NOMO-1 treated with DMSO at 0.1 percent for 48 hours (cell line): ENCODE measurements around the gene HLA-E.
"Not testable (repeated sequence)": the region's sequence is repeated elsewhere in the genome, so short reads cannot be mapped to it uniquely, and the experiment has no call there.

Experiments
- DNase-seq: peaks from one replicate; lab custom pipeline; 2025; ENCODE audit not compliant: unreplicated experiment; lab: John Stamatoyannopoulos, UW

Gene HLA-E

DNA sequence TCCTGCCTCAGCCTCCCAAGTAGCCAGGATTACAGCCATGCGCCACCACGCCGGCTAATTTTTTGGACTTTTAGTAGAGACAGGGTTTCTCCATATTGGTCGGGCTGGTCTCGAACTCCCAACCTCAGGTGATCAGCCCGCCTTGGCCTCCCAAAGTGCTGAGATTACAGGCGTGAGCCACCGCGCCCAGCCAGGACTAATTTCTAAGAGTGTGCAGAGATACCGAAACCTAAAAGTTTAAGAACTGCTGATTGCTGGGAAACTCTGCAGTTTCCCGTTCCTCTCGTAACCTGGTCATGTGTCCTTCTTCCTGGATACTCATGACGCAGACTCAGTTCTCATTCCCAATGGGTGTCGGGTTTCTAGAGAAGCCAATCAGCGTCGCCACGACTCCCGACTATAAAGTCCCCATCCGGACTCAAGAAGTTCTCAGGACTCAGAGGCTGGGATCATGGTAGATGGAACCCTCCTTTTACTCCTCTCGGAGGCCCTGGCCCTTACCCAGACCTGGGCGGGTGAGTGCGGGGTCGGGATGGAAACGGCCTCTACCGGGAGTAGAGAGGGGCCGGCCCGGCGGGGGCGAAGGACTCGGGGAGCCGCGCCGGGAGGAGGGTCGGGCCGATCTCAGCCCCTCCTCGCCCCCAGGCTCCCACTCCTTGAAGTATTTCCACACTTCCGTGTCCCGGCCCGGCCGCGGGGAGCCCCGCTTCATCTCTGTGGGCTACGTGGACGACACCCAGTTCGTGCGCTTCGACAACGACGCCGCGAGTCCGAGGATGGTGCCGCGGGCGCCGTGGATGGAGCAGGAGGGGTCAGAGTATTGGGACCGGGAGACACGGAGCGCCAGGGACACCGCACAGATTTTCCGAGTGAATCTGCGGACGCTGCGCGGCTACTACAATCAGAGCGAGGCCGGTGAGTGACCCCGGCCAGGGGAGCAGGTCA is at the start of gene HLA-E:
HLA-E (plus strand) TSS at position 429 of the 945 bp plus-strand sequence; CDS start at position 452, 23 bp downstream.
- peak; percentile 99 for DNase-seq

DNA sequence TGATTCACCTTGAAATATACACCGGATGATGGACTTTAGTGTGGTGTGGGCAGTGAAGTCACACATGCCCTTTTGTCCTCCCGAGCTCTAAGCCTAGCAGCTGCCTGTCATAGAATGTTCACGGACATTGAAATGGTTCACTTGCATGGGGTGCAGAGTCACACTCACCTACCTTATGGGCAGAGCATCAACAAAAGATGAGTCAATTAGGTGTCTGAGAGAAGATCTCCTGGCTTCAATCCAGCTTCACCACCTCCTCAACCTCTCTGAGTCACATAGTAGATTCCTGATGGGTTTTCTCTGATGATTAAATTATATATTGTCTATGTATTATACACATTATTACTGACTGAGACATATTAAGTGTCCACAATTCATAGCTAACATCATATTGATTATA is 48.1 kb upstream of the HLA-E start:
- DNase-seq: no peak

DNA sequence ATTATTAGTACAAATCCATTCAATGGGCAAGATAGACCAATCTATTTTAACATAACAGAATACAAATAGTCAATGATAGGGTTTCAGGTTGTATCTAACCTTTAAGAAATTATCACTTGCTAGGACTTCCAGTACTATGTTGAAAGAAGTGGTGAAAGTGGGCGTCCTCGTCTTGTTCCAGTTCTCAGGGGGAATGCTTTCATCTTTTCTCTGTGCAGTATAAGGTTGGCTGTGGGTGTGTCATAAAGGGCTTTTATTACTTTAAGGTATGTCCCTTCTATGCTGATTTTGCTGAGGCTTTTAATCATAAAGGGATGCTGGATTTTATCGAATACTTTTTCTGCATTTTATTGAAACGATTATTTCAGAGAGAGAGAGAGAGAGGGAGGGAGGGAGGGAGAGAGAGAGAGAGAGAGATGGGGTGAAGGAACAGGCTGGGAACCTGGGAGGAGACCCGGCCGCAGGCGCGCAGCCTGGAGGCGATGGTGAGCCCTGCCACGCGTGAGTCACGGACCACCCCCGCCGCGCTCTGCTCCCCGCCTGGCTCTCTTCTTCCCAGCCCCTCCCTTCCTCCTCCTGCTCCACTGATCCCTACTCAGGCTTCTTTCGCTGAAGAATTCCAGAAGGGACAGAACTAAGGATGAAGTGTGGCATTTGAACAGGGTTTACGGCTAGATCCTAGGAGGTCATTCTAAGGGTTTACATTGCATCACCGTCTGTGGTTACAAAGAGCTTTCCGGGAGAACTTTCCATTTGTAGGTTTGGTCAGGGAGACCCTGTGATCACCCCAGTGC is 45.5 kb upstream of the HLA-E start:
- peak; percentile 7 for DNase-seq

DNA sequence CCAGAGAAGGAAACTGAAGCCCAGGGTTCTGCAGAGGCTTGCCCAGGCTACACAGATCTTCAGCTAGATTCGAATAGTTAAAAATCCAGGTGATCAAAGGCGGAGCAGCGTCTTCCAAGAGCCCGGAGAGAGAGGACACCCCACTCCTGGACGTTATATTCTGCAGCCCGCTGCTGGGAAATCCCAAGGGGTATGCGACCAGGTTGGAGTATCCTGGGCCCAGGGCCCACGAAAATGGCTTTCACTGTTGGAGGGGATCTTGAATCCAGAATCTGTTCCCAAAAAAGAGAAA is 44.9 kb upstream of the HLA-E start:
- DNase-seq: no peak

GRCh38 chr6:30446259-30446658 is 43.0 kb upstream of the HLA-E start:
- DNase-seq: no peak

DNA sequence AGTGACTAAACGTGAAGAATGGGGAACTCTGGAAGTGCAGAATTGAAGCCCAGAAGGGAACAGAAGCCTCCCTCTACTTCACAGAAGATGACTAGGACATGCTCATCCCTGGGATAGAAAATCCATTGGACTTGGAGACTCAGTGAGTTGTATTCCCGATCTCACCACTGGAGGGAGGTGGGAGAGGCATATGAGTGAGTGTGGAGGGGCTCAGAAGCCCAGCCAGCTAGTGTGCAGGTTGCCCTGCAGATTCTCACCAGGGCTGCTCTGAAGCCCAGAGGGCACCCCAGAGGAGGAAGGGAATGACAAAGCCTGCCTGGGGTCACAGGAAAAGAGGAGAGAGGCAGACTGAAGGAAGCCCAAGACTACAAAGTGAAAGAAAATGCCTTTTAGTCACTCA is 42.1 kb upstream of the HLA-E start:
- DNase-seq: no peak

DNA sequence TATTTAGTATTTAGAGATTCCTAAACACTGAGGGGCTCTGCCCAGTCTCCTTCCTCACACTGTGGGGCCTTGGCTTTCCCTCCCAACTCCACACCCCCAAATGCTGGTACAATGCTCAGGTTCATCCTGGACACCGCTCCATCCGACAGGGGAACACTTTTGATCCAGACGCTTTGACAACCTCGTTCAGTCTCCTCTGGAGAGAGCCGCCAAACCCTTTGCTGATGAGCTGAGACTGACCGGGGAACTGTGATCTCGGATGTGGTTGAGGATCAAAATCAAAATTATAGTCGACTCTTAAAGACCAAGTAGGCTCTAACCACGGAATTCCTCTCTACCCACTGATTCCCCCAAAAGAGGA is 38.8 kb upstream of the HLA-E start:
- DNase-seq: no peak

DNA sequence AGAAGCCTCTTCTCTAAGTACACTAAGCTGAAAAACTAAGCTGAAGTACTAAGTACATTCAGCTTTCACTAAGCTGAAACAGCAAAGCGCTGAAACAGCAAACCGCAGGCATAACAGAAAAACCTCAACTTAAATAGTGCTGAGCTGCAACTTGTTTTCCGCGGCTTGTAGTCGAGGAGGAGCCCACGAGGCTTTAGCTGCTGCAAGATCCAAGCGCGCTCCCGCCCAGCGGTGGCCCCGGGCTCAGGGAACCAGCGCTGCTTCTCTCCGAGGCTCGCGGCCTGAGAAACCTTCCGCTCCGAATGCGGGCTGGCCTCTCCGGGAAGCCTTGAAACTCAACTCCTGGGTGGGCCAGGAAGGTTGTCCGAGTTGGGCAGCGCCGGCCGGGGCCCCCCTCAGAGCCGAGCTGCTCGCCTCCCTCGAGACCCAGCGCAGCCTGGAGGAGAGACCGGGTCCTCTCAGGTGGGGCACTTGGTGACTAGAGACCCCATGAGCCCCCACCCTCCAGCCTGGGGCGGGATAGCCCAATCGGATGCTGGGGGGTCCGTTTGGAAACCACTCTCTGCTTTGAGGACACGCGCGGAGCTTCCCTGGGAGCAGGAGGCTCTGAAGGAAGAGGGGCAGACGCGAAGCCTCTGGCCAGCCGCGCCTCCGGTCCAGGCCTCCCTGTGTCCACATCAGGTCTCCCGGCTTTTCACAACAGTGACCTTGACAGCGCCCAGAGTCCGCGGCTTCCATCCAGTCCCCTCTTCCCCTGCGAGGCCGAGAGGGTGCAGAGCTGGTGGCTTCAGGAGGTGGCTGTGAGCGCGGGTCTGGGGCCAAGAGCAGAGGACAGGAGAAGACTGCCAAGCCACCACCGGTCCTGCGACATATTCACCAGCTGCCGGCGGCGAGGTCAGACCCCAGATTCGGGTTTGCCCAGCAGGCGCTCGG is 38.1 kb upstream of the HLA-E start:
- DNase-seq: peak; percentile 97

GRCh38 chr6:30452736-30453507 is 36.4 kb upstream of the HLA-E start:
- no peak for DNase-seq

GRCh38 chr6:30453508-30454116 is 35.7 kb upstream of the HLA-E start:
- DNase-seq: peak; percentile 91

DNA sequence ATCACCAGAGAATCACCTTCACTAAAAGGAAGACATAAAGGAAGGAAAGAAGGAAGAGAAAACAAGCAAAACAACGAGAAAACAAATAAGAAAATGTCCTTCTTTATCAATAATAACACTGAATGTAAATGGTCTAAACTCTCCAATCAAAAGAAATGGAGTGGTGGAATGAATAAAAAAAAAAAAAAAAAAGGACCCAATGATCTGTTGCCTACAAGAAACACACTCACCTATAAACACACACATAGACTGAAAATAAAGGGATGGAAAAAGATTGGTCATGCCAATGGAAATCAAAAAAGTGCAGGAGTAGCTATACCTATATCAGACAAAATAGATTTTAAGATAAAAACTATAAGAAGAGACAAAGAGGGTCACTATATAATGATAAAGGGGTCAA is 30.2 kb upstream of the HLA-E start:
- DNase-seq: no peak

- DNase-seq: no peak
Observed at GRCh38 chr6:30461055-30461454, 28.3 kb upstream of the HLA-E start.

- no peak for DNase-seq
Observed at GRCh38 chr6:30462482-30462881, 26.8 kb upstream of the HLA-E start.

DNA sequence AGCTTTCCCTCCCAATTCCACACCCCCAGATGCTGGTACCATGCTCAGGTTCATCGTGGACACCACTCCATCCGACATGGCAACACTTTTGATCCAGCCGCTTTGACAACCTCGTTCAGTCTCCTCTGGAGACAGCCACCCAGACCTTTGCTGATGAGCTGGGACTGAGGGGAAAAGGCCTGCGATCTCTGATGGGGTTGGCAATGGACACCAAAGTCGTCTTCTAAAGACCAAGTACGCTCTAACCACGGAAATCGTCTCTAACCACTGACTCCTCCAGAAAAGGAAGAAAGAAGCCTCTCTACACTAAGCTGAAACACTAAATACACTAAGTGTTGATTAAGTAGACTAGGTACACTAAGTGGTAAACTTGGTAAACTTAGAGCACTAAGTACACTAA is 26.1 kb upstream of the HLA-E start:
- peak; percentile 76 for DNase-seq

- DNase-seq: peak; percentile 78
Observed at GRCh38 chr6:30463651-30464618, 25.4 kb upstream of the HLA-E start.

DNA sequence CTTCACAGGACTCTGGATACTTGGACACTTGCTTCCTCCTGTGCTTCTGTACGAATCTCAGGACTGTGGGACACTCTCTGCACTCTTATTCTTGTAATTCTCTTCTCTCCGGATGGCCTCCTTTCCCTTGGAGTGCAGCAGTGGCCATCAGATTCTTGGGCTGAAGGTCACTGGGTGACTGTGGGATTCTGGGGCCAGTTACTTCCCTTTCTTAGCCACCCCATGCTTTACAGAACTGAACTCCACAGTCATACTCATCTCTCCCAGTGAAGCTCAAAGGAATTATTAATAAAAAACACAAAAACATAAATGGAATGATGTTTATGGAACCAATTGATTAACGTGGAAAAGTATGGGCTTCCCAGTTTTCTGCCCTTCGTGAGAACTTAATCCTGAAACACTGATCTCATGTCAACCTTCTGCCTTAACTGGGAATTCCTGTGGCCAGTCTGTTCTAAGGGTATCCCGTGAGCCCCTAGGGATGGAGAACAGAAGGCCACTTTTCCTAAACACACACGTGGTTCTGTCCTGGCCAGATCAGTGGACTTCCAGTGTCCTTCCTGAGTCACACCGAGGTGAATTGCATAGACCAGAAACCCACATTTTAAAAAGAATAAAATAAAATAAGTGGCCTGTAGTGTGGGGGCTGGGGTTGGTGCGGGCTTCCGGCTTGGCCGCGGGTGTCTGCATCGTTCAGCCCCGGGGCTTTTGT is 23.6 kb upstream of the HLA-E start:
- no peak for DNase-seq

DNA sequence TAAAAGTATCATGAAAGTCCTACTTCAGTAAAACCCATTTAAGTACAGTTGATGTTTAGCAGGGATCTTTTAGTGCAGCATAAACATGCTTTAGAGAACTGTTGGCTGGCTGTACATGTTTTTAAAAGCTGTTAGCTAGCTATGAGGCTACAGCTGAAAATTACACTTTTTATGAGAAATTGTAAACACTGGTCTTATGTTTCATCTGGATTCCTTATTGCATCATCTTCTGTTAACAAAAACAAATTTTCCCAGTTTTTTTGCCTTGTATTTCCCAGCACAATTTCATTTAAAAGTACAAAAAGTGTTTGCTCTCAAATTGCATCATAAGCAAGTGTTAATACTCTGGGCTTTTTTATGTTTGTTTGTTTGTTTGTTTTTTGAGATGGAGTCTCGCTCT is 18.3 kb upstream of the HLA-E start:
- DNase-seq: no peak

DNA sequence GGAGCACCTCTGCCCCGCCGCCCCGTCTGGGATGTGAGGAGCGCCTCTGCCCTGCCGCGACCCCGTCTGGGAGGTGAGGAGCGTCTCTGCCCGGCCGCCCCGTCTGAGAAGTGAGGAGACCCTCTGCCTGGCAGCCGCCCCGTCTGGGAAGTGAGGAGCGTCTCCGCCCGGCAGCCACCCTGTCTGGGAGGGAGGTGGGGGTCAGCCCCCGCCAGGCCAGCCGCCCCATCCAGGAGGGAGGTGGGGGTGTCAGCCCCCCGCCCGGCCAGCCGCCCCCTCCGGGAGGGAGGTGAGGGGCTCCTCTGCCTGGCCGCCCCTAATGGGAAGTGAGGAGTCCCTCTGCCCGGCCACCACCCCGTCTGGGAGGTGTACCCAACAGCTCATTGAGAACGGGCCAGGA is 14.2 kb upstream of the HLA-E start:
- not testable (repeated sequence) for DNase-seq
